GM23248 (cell line): Measurements from ENCODE around the gene TNFSF13B. TPM values are rescaled to one million over a fixed set of nuclear protein-coding genes. Genes with fewer than 3 reads are reported as not detected.
"Not testable (repeated sequence)": the region's sequence is repeated elsewhere in the genome, so short reads cannot be mapped to it uniquely, and the experiment has no call there.

ENCODE experiments used
- DNase-seq: peaks from one replicate; pipeline ENCODE4 v3.0.0-alpha.2; 2015
- H2AFZ ChIP-seq: fragments of 200-600 bp; sonication (generic); 2 replicates; pipeline ENCODE4 v1.6.1; 2016; ENCODE audit warnings: antibody characterized with exemption
- H3F3A ChIP-seq: fragments of 200-600 bp; sonication (generic); 2 replicates; pipeline ENCODE4 v1.6.1; 2016; ENCODE audit warnings: mild to moderate bottlenecking, antibody characterized with exemption, mixed run types; ENCODE audit not compliant: insufficient read depth
- H3K27ac ChIP-seq: fragments of 200-600 bp; sonication (generic); 2 replicates; pipeline ENCODE4 v1.5.1; 2016; ENCODE audit warnings: mild to moderate bottlenecking
- H3K27me3 ChIP-seq: fragments of 200-600 bp; sonication (generic); replicated peaks from 2 replicates; pipeline ENCODE4 v1.6.1; 2016; ENCODE audit warnings: mild to moderate bottlenecking; ENCODE audit not compliant: insufficient read depth
- H3K36me3 ChIP-seq: fragments of 200-600 bp; sonication (generic); 2 replicates; pipeline ENCODE4 v1.6.1; 2016; ENCODE audit warnings: low read depth, mild to moderate bottlenecking
- H3K4me1 ChIP-seq: fragments of 200-600 bp; sonication (generic); 2 replicates; pipeline ENCODE4 v1.6.1; 2016; ENCODE audit warnings: mild to moderate bottlenecking; ENCODE audit not compliant: insufficient read depth
- H3K4me2 ChIP-seq: fragments of 200-600 bp; sonication (generic); one replicate; pipeline ENCODE4 v1.6.1; 2016; ENCODE audit warnings: mild to moderate bottlenecking; ENCODE audit not compliant: unreplicated experiment
- H3K4me3 ChIP-seq: fragments of 200-600 bp; sonication (generic); 2 replicates; pipeline ENCODE4 v1.5.1; 2016; ENCODE audit warnings: mild to moderate bottlenecking
- H3K79me2 ChIP-seq: fragments of 200-600 bp; sonication (generic); 2 replicates; pipeline ENCODE4 v1.6.1; 2016; ENCODE audit warnings: mild to moderate bottlenecking; ENCODE audit not compliant: insufficient read depth
- H3K9ac ChIP-seq: fragments of 200-600 bp; sonication (generic); 2 replicates; pipeline ENCODE4 v1.6.1; 2016; ENCODE audit warnings: mild to moderate bottlenecking
- H3K9me2 ChIP-seq: fragments of 200-600 bp; sonication (generic); 2 replicates; pipeline ENCODE4 v1.6.1; 2016; ENCODE audit warnings: mixed run types, mild to moderate bottlenecking, moderate library complexity; ENCODE audit not compliant: insufficient read depth
- H3K9me3 ChIP-seq: fragments of 200-600 bp; sonication (generic); one replicate; pipeline ENCODE4 v1.6.1; 2017; ENCODE audit warnings: low read depth
- H4K20me1 ChIP-seq: fragments of 200-600 bp; sonication (generic); 2 replicates; pipeline ENCODE4 v1.6.0; 2016; ENCODE audit not compliant: insufficient read depth
- EZH2 ChIP-seq: fragments of 200-600 bp; sonication (generic); IDR thresholded peaks from 2 replicates; pipeline ENCODE4 v1.6.1; 2018; ENCODE audit warnings: antibody characterized with exemption, mild to moderate bottlenecking; ENCODE audit not compliant: insufficient read depth, poor library complexity, severe bottlenecking
- EZH2phosphoT487 ChIP-seq: fragments of 200-600 bp; sonication (generic); IDR thresholded peaks from 2 replicates; pipeline ENCODE4 v1.6.1; 2018; ENCODE audit warnings: antibody characterized with exemption, moderate library complexity, mild to moderate bottlenecking, low read depth; ENCODE audit not compliant: insufficient read depth
- WGBS, 2 experiments: methylation state at CpG; one replicate each; pipeline ENCODE4 v1.1.6; 2015 to 2017; ENCODE audit warnings: low lambda C conversion rate in 2 of 2, low coverage in 1 of 2; ENCODE audit errors: missing lambda C conversion rate in 2 of 2; 5-methylcytosine and 5-hydroxymethylcytosine counted together
- in situ Hi-C: fragments of 300-500 bp; cut with MboI; formaldehyde crosslinking; loops from 2 replicates; pipeline ENCODE4 v1.15.0; 2020
- polyA plus RNA-seq: library from polyadenylated mRNA; unstranded; fragments of >200 nt; fragmentation: Nextera tagmentation; extraction: Ambion mirVana; gene quantifications from 2 replicates; pipeline ENCODE4 v1.2.1, GENCODE V29; 2016
- total RNA-seq: library from RNA; depleted of rRNA; stranded (reverse); fragments of >200 nt; shearing (Covaris generic); gene quantifications from 2 replicates; pipeline ENCODE4 v1.2.3, GENCODE V29; 2014

The TNFSF13B gene
- total and polyA plus RNA-seq, 2 experiments from 2014 or later: 0.40 to 2.5 TPM

GRCh38 chr13:108263621-108264355, 5.7 kb upstream of the TNFSF13B start:
- Histone ChIP-seq H3K79me2 (no peaks in the 10 kb centered on the region), H3K4me1 (no peaks in the 10 kb centered on the region), H3K4me2 (no peak overlapping the region), H3F3A (no peaks in the 10 kb centered on the region), H3K9me2 (no peaks in the 10 kb centered on the region; the same call in 1 of the 2 replicates), H3K9ac (no peak overlapping the region), H2AFZ (no peak overlapping the region), H3K27ac (no peak overlapping the region), H3K4me3 (no peak overlapping the region), H3K27me3 (no peaks in the 10 kb centered on the region), H3K9me3 (no peaks in the 10 kb centered on the region), H3K36me3 (no peaks in the 10 kb centered on the region), H4K20me1 (no peaks in the 10 kb centered on the region)
- in situ Hi-C loops: no loop called here
- TF ChIP-seq EZH2: no peak
- TF ChIP-seq EZH2phosphoT487: no peak
- DNase-seq: no peak
- 83% methylated on average over 9 of the region's 9 CpGs for WGBS, 2 experiments

- TF ChIP-seq EZH2phosphoT487 (no peak), EZH2 (no peak)
- Histone ChIP-seq H3K27me3 (no peaks in the 10 kb centered on the region), H3K4me1 (peaks cover 13% of the 10 kb centered on the region), H3K27ac (no peak overlapping the region), H3K4me3 (no peak overlapping the region), H3K36me3 (no peaks in the 10 kb centered on the region), H3K9me3 (no peaks in the 10 kb centered on the region), H3K79me2 (no peaks in the 10 kb centered on the region), H3F3A (peaks cover 10% of the 10 kb centered on the region; the same call in 1 of the 2 replicates), H3K9ac (no peak overlapping the region), H4K20me1 (no peaks in the 10 kb centered on the region), H2AFZ (no peak overlapping the region), H3K9me2 (no peaks in the 10 kb centered on the region), H3K4me2 (no peak overlapping the region)
- WGBS, 2 experiments: 69 to 71% methylated on average over 10 of the region's 10 CpGs
- in situ Hi-C loops: no loop called here
- no peak for DNase-seq
Observed at GRCh38 chr13:108266321-108266990, 3.1 kb upstream of the TNFSF13B start.

GRCh38 chr13:108267347-108267746, 2.2 kb upstream of the TNFSF13B start:
- Histone ChIP-seq H3K4me1 (peaks cover 16% of the 10 kb centered on the region), H3K79me2 (no peaks in the 10 kb centered on the region), H4K20me1 (no peaks in the 10 kb centered on the region), H3K9me2 (no peaks in the 10 kb centered on the region), H3K4me2 (no peak overlapping the region), H3K4me3 (no peak overlapping the region), H2AFZ (no peak overlapping the region), H3K9me3 (no peaks in the 10 kb centered on the region), H3K27me3 (no peaks in the 10 kb centered on the region), H3K9ac (no peak overlapping the region), H3K27ac (no peak overlapping the region), H3F3A (peaks cover 10% of the 10 kb centered on the region; the same call in 1 of the 2 replicates), H3K36me3 (no peaks in the 10 kb centered on the region)
- no peak for DNase-seq
- in situ Hi-C loops: no loop called here
- TF ChIP-seq EZH2: no peak
- TF ChIP-seq EZH2phosphoT487: no peak
- WGBS, 2 experiments: 88 to 92% methylated on average over 4 of the region's 4 CpGs

GRCh38 chr13:108267855-108268254, 1.7 kb upstream of the TNFSF13B start:
- H3K27ac ChIP-seq, H3K9me3 ChIP-seq, DNase-seq, H2AFZ ChIP-seq, H3K79me2 ChIP-seq, in situ Hi-C loops, H3F3A ChIP-seq, H3K27me3 ChIP-seq, H4K20me1 ChIP-seq, H3K9ac ChIP-seq, H3K4me2 ChIP-seq, H3K9me2 ChIP-seq, H3K4me3 ChIP-seq, H3K36me3 ChIP-seq: not testable (repeated sequence)
- peaks cover 17% of the 10 kb centered on the region for H3K4me1 ChIP-seq
- WGBS, 2 experiments: 94 to 96% methylated on average over 3 of the region's 3 CpGs
